Peyer's patch (tissue), 4 donors: Measurements from ENCODE around the gene ALOX5. TPM values are rescaled to one million over a fixed set of nuclear protein-coding genes. Genes with fewer than 3 reads are reported as not detected.

Experiments
- DNase-seq, 3 donors: peaks; one replicate each; pipeline ENCODE4 v3.0.0-alpha.2; 2017 to 2019
- H3K27ac ChIP-seq, 4 donors: fragments of 200-600 bp; sonication (generic); one replicate each; pipeline ENCODE4 v1.5.1; 2016 to 2019
- H3K27me3 ChIP-seq, 2 donors: fragments of 200-600 bp; sonication (generic); one replicate each; pipeline ENCODE4 v1.5.1; 2019
- H3K36me3 ChIP-seq, 3 donors: fragments of 200-600 bp; sonication (generic); one replicate each; pipeline ENCODE4 v1.5.1; 2016 to 2019
- H3K4me1 ChIP-seq, 4 donors: fragments of 200-600 bp; sonication (generic); one replicate each; pipeline ENCODE4 v1.5.1; 2016 to 2019
- H3K4me3 ChIP-seq, 4 donors: fragments of 200-600 bp; sonication (generic); 1 replicate in 3 of 4; 2 replicates in 1 of 4; pipeline ENCODE4 v1.5.1; 2016 to 2019; ENCODE audit warnings: mild to moderate bottlenecking in 1 of 4
- H3K9me3 ChIP-seq, 4 donors: fragments of 200-600 bp; sonication (generic); one replicate each; pipeline ENCODE4 v1.5.1; 2016 to 2019; ENCODE audit warnings: mild to moderate bottlenecking in 1 of 4
- CTCF ChIP-seq, 6 experiments: fragments of 450-650 bp in 4 of 6; fragments of 200-600 bp in 2 of 6; sonication (generic) in 1 of 6; IDR thresholded peaks; one replicate each; pipeline ENCODE4 v1.5.1; 2017 to 2019; ENCODE audit warnings: antibody characterized with exemption in 6 of 6, mild to moderate bottlenecking in 3 of 6, moderate library complexity in 1 of 6
- POLR2A ChIP-seq, 2 donors: fragments of 450-650 bp; IDR thresholded peaks; one replicate each; pipeline ENCODE4 v1.5.1; 2017; ENCODE audit warnings: antibody characterized with exemption in 2 of 2, mild to moderate bottlenecking in 2 of 2, moderate library complexity in 2 of 2
- total RNA-seq, 4 donors: library from RNA; depleted of rRNA; stranded (reverse); fragments of >200 nt; gene quantifications; one replicate each; pipeline ENCODE4 v1.1.0, GENCODE V29; 2016

The ALOX5 gene
- total RNA-seq, 4 donors from 2014 or later: 24.0 to 187 (median 31.6) TPM

- H3K27ac ChIP-seq: no peak overlapping the region
These were observed 78.3 kb downstream of the ALOX5 start for GRCh38 chr10:45452268-45452667.

GRCh38 chr10:45452743-45453452 is 78.9 kb downstream of the ALOX5 start:
- peak overlapping the region in 1 of 4 donors; percentile 27 for H3K27ac ChIP-seq
- H3K4me3 ChIP-seq: no peak overlapping the region

More at GRCh38 chr10:45452268-45452667, 78.3 kb downstream of the ALOX5 start:
- Histone ChIP-seq H3K9me3 (no peaks in the 10 kb centered on the region), H3K4me3 (no peak overlapping the region), H3K36me3 (peaks cover 0 to 12% (median 0%) of the 10 kb centered on the region in 3 donors), H3K27me3 (no peaks in the 10 kb centered on the region), H3K4me1 (peaks cover 0 to 9% (median 1%) of the 10 kb centered on the region in 4 donors)
- no peak for TF ChIP-seq CTCF (IDR thresholded peaks at IDR 0.05)
- no peak for TF ChIP-seq POLR2A (IDR thresholded peaks at IDR 0.05)
- DNase-seq: no peak

GRCh38 chr10:45453639-45454255 is 79.7 kb downstream of the ALOX5 start:
- peak overlapping the region in 1 of 4 donors; percentile 27 for H3K27ac ChIP-seq
- TF ChIP-seq POLR2A (IDR thresholded peaks at IDR 0.05) (no peak), CTCF (IDR thresholded peaks at IDR 0.05) (no peak)
- H3K36me3 ChIP-seq: peaks cover 0 to 26% (median 0%) of the 10 kb centered on the region in 3 donors
- peak in 1 of 3 donors; percentile 38 for DNase-seq
- H3K4me1 ChIP-seq: peaks cover 0 to 9% (median 1%) of the 10 kb centered on the region in 4 donors
- no peak overlapping the region for H3K4me3 ChIP-seq
- no peaks in the 10 kb centered on the region for H3K9me3 ChIP-seq
- H3K27me3 ChIP-seq: no peaks in the 10 kb centered on the region

More at GRCh38 chr10:45452743-45453452, 78.9 kb downstream of the ALOX5 start:
- Histone ChIP-seq H3K4me1 (peaks cover 0 to 9% (median 1%) of the 10 kb centered on the region in 4 donors), H3K27me3 (no peaks in the 10 kb centered on the region), H3K36me3 (peaks cover 0 to 18% (median 0%) of the 10 kb centered on the region in 3 donors), H3K9me3 (no peaks in the 10 kb centered on the region)
- TF ChIP-seq POLR2A (IDR thresholded peaks at IDR 0.05): no peak
- TF ChIP-seq CTCF (IDR thresholded peaks at IDR 0.05): no peak
- DNase-seq: no peak

- H3K27ac ChIP-seq: peak overlapping the region in 1 of 4 donors; percentile 27
- H3K27me3 ChIP-seq: no peaks in the 10 kb centered on the region
- TF ChIP-seq POLR2A (IDR thresholded peaks at IDR 0.05) (no peak), CTCF (IDR thresholded peaks at IDR 0.05) (no peak)
- H3K4me3 ChIP-seq: no peak overlapping the region
- no peaks in the 10 kb centered on the region for H3K9me3 ChIP-seq
- peaks cover 0 to 31% (median 0%) of the 10 kb centered on the region in 3 donors for H3K36me3 ChIP-seq
- no peak for DNase-seq
- peaks cover 0 to 9% (median 1%) of the 10 kb centered on the region in 4 donors for H3K4me1 ChIP-seq
These were observed 80.2 kb downstream of the ALOX5 start for GRCh38 chr10:45454262-45454661.

- H3K27me3 ChIP-seq: no peaks in the 10 kb centered on the region
- TF ChIP-seq POLR2A (IDR thresholded peaks at IDR 0.05): no peak
- no peak for TF ChIP-seq CTCF (IDR thresholded peaks at IDR 0.05)
- H3K4me3 ChIP-seq: no peak overlapping the region
- peaks cover 0 to 9% (median 1%) of the 10 kb centered on the region in 4 donors for H3K4me1 ChIP-seq
- no peak for DNase-seq
- peak overlapping the region in 1 of 4 donors; percentile 33 for H3K27ac ChIP-seq
- H3K36me3 ChIP-seq: peaks cover 0 to 34% (median 0%) of the 10 kb centered on the region in 3 donors
- H3K9me3 ChIP-seq: no peaks in the 10 kb centered on the region
These were observed 80.8 kb downstream of the ALOX5 start for GRCh38 chr10:45454859-45455258.
